ENCODE measurements around the gene TIGD1. TPM values are rescaled to one million over a fixed set of nuclear protein-coding genes. Genes with fewer than 3 reads are reported as not detected.

TIGD1 gene
- total and polyA plus RNA-seq, 2 donors from 2014 or later, result 4.8 to 7.0 TPM

- intact Hi-C loops (cut with DNase I), result no loop called here
- Histone ChIP-seq H3K9ac (ENCODE audit: low read length in 3 of 3) (no peak overlapping the region), H3K27ac (ENCODE audit: low read depth in 2 of 2, low read length in 2 of 2) (no peak overlapping the region), H3K36me3 (ENCODE audit: control insufficient read depth in 2 of 3, insufficient read depth in 3 of 3, low read length in 3 of 3) (no peaks in the 10 kb centered on the region), H3K4me1 (ENCODE audit: control insufficient read depth in 2 of 3, insufficient read depth in 2 of 3, low read depth in 1 of 3, low read length in 3 of 3) (no peaks in the 10 kb centered on the region), H3K4me3 (ENCODE audit: low read length in 3 of 3) (no peak overlapping the region), H3K27me3 (ENCODE audit: control insufficient read depth, insufficient read depth, low read length) (peaks cover 2% of the 10 kb centered on the region), H3K9me3 (ENCODE audit: control insufficient read depth in 2 of 3, insufficient read depth in 1 of 3, low read length in 3 of 3) (no peaks in the 10 kb centered on the region)
- TF ChIP-seq, protein P1, sequence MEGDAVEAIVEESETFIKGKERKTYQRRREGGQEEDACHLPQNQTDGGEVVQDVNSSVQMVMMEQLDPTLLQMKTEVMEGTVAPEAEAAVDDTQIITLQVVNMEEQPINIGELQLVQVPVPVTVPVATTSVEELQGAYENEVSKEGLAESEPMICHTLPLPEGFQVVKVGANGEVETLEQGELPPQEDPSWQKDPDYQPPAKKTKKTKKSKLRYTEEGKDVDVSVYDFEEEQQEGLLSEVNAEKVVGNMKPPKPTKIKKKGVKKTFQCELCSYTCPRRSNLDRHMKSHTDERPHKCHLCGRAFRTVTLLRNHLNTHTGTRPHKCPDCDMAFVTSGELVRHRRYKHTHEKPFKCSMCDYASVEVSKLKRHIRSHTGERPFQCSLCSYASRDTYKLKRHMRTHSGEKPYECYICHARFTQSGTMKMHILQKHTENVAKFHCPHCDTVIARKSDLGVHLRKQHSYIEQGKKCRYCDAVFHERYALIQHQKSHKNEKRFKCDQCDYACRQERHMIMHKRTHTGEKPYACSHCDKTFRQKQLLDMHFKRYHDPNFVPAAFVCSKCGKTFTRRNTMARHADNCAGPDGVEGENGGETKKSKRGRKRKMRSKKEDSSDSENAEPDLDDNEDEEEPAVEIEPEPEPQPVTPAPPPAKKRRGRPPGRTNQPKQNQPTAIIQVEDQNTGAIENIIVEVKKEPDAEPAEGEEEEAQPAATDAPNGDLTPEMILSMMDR (IDR thresholded peaks at IDR 0.05; ENCODE audit: borderline replicate concordance, extremely low read depth, insufficient read depth), result no peak
- FAIRE-seq (no peak), DNase-seq (peak in 1 of 5 donors; percentile 53)
Measured at GRCh38 chr2:232528746-232529460, 21.5 kb downstream of the TIGD1 start.

DNA sequence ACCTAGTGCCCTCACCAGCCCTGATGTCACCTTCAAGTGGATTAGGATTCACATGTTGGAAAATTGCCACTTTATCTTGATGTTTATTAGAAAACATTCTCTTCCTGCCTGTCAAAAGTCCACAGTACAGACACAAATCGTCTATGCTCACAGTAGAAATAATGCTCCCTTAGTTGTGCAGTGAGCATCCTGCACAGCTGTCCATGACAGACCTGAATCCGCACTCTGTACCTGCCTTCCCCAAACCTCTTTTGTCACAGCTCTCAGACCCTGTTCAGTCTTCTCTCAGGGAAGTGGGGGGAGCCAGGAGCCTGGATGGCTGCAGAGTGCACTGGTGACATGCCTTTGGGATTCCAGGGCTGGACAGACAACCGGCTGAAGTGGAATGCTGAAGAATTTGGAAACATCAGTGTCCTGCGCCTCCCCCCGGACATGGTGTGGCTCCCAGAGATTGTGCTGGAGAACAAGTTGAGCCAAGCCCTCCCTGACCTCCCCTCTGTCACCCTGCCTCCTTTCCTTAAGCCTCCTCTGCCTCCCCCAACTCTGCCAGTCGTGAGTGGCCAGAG lies 22.4 kb downstream of the TIGD1 start:
- intact Hi-C loops (cut with DNase I), result no loop called here
- H3K4me3 ChIP-seq (ENCODE audit: low read length in 3 of 3), result no peak overlapping the region
- TF ChIP-seq, protein P1 (IDR thresholded peaks at IDR 0.05; ENCODE audit: borderline replicate concordance, extremely low read depth, insufficient read depth), result no peak
- DNase-seq, result no peak
- H3K4me1 ChIP-seq (ENCODE audit: control insufficient read depth in 2 of 3, insufficient read depth in 2 of 3, low read depth in 1 of 3, low read length in 3 of 3), result no peaks in the 10 kb centered on the region
- H3K9ac ChIP-seq (ENCODE audit: low read length in 3 of 3), result no peak overlapping the region
- no peaks in the 10 kb centered on the region for H3K9me3 ChIP-seq (ENCODE audit: control insufficient read depth in 2 of 3, insufficient read depth in 1 of 3, low read length in 3 of 3)
- FAIRE-seq, result no peak
- H3K36me3 ChIP-seq (ENCODE audit: control insufficient read depth in 2 of 3, insufficient read depth in 3 of 3, low read length in 3 of 3), result no peaks in the 10 kb centered on the region
- H3K27me3 ChIP-seq (ENCODE audit: control insufficient read depth, insufficient read depth, low read length), result peaks cover 4% of the 10 kb centered on the region
- no peak overlapping the region for H3K27ac ChIP-seq (ENCODE audit: low read depth in 2 of 2, low read length in 2 of 2)

DNA sequence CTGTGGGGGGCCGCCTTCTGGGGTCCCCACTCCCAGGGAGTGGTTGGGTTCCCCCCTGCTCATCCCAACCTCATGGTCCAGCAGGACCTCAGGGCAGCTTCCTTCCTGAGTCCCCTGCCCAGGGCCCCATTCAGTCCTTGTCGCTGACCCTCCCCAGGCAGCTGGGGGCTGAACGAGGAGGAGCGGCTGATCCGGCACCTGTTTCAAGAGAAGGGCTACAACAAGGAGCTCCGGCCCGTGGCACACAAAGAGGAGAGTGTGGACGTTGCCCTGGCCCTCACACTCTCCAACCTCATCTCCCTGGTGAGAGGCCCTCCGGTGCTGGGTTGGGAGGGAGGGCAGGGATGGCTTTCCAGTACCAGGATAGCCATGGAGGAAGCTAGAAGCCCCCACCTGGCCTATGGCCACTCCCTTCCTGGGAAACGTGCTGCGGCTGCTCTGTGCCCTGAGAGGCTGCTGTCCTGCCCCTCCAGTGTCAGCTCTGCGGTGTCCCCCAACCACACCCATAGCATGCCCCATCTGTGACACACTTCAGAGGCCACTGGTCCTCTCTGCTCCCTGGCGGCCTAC lies 23.9 kb downstream of the TIGD1 start:
- Histone ChIP-seq H3K27ac (ENCODE audit: low read depth in 2 of 2, low read length in 2 of 2) (no peak overlapping the region), H3K4me3 (ENCODE audit: low read length in 3 of 3) (no peak overlapping the region), H3K4me1 (ENCODE audit: control insufficient read depth in 2 of 3, insufficient read depth in 2 of 3, low read depth in 1 of 3, low read length in 3 of 3) (peaks cover 0 to 3% (median 0%) of the 10 kb centered on the region in 3 donors), H3K9ac (ENCODE audit: low read length in 3 of 3) (no peak overlapping the region), H3K9me3 (ENCODE audit: control insufficient read depth in 2 of 3, insufficient read depth in 1 of 3, low read length in 3 of 3) (no peaks in the 10 kb centered on the region), H3K36me3 (ENCODE audit: control insufficient read depth in 2 of 3, insufficient read depth in 3 of 3, low read length in 3 of 3) (no peaks in the 10 kb centered on the region), H3K27me3 (ENCODE audit: control insufficient read depth, insufficient read depth, low read length) (peaks cover 5% of the 10 kb centered on the region)
- DNase-seq (peak in 1 of 5 donors; percentile 69), FAIRE-seq (no peak)
- intact Hi-C loops (cut with DNase I), result no loop called here
- TF ChIP-seq, protein P1 (IDR thresholded peaks at IDR 0.05; ENCODE audit: borderline replicate concordance, extremely low read depth, insufficient read depth), result no peak

Data from kidney (tissue), 14 donors.